Body of pancreas (tissue), 4 donors: ENCODE measurements around the gene TOX3. TPM values are rescaled to one million over a fixed set of nuclear protein-coding genes. Genes with fewer than 3 reads are reported as not detected.

ENCODE experiments used
- ATAC-seq: fragments of 150-250 bp; one replicate; pipeline ENCODE4 v1.9.1; 2016
- DNase-seq, 4 donors: peaks; one replicate each; pipeline ENCODE4 v3.0.0-alpha.2; 2019
- H3K27ac ChIP-seq, 4 donors: fragments of 200-600 bp; sonication (generic); 1 replicate in 3 of 4; 2 replicates in 1 of 4; pipeline versions ENCODE4 v1.5.1 to v1.6.1; 2016 to 2019; ENCODE audit warnings: mild to moderate bottlenecking in 1 of 4, mixed read lengths in 1 of 4, moderate library complexity in 1 of 4
- H3K27me3 ChIP-seq, 2 donors: fragments of 200-600 bp; sonication (generic); one replicate each; pipeline ENCODE4 v1.6.0; 2016; ENCODE audit warnings: mild to moderate bottlenecking in 1 of 2
- H3K36me3 ChIP-seq, 2 donors: fragments of 200-600 bp; sonication (generic); replicated peaks in 1 of 2; 2 replicates each; pipeline ENCODE4 v1.5.1; 2016; ENCODE audit warnings: low read depth in 2 of 2; ENCODE audit not compliant: insufficient read depth in 1 of 2
- H3K4me1 ChIP-seq: fragments of 200-600 bp; sonication (generic); one replicate; pipeline ENCODE4 v1.6.0; 2016
- H3K4me3 ChIP-seq, 2 donors: fragments of 200-600 bp; sonication (generic); 1 replicate in 1 of 2; 2 replicates in 1 of 2; pipeline ENCODE4 v1.5.1; 2016 to 2019
- H3K9me3 ChIP-seq, 3 donors: fragments of 200-600 bp; sonication (generic); 1 replicate in 2 of 3; 2 replicates in 1 of 3; pipeline ENCODE4 v1.5.1; 2016
- POLR2A ChIP-seq, 3 donors: fragments of 450-650 bp; IDR thresholded peaks; one replicate each; pipeline ENCODE4 v1.6.1; 2016; ENCODE audit warnings: antibody characterized with exemption in 3 of 3, mild to moderate bottlenecking in 2 of 3
- WGBS, 2 donors: methylation state at CpG; one replicate each; pipeline ENCODE4 v1.1.5; 2017; 5-methylcytosine and 5-hydroxymethylcytosine counted together
- intact Hi-C: fragments of 100-400 bp; cut with DNase I; formaldehyde crosslinking; loops from one replicate; pipeline ENCODE4 v1.15.1; 2023
- total RNA-seq, 2 donors: library from RNA; depleted of rRNA; stranded (reverse); fragments of >200 nt; gene quantifications; one replicate each; pipeline ENCODE4 v1.1.0, GENCODE V29; 2016
- TF ChIP-seq, protein P1 (sequence below), 7 experiments: fragments of 450-650 bp in 4 of 7; fragments of 200-600 bp in 3 of 7; sonication (generic) in 3 of 7; IDR thresholded peaks; one replicate each; pipeline ENCODE4 v1.5.1; 2016 to 2019; ENCODE audit warnings: antibody characterized with exemption in 7 of 7

Gene TOX3
- total RNA-seq, 2 donors from 2014 or later = 1.3 to 5.2 TPM

DNA sequence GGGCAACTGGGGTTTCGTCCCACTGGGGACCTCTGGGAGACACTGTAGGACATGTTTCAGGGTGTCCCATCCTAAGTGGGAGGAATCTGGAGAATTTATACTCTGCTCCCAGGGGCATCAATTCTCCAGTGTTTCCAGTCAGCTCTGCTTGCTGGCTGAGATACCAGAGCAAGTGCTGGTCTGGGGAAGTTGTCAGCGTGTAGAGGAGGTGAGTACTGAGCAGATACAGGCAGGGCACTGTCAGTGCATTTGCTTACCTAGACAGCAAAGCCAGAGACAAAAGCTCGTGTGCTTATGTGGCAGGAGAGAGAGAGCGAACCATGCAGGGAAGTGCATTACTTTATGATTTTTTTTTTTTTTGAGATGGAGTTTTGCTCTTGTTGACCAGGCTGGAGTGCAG is 20.2 kb upstream of the TOX3 start:
- intact Hi-C loops = no loop called here
- H3K27ac ChIP-seq = no peak overlapping the region
- H3K36me3 ChIP-seq = no peaks in the 10 kb centered on the region
- H3K27me3 ChIP-seq = no peaks in the 10 kb centered on the region
- no peaks in the 10 kb centered on the region for H3K9me3 ChIP-seq
- DNase-seq (no peak), ATAC-seq (no peak)
- TF ChIP-seq, protein P1, sequence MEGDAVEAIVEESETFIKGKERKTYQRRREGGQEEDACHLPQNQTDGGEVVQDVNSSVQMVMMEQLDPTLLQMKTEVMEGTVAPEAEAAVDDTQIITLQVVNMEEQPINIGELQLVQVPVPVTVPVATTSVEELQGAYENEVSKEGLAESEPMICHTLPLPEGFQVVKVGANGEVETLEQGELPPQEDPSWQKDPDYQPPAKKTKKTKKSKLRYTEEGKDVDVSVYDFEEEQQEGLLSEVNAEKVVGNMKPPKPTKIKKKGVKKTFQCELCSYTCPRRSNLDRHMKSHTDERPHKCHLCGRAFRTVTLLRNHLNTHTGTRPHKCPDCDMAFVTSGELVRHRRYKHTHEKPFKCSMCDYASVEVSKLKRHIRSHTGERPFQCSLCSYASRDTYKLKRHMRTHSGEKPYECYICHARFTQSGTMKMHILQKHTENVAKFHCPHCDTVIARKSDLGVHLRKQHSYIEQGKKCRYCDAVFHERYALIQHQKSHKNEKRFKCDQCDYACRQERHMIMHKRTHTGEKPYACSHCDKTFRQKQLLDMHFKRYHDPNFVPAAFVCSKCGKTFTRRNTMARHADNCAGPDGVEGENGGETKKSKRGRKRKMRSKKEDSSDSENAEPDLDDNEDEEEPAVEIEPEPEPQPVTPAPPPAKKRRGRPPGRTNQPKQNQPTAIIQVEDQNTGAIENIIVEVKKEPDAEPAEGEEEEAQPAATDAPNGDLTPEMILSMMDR (IDR thresholded peaks at IDR 0.05) = no peak
- no peak for TF ChIP-seq POLR2A (IDR thresholded peaks at IDR 0.05)
- no peak overlapping the region for H3K4me3 ChIP-seq
- WGBS, 2 donors = 88 to 91% methylated on average over 4 of the region's 4 CpGs
- peaks cover 28% of the 10 kb centered on the region for H3K4me1 ChIP-seq

DNA sequence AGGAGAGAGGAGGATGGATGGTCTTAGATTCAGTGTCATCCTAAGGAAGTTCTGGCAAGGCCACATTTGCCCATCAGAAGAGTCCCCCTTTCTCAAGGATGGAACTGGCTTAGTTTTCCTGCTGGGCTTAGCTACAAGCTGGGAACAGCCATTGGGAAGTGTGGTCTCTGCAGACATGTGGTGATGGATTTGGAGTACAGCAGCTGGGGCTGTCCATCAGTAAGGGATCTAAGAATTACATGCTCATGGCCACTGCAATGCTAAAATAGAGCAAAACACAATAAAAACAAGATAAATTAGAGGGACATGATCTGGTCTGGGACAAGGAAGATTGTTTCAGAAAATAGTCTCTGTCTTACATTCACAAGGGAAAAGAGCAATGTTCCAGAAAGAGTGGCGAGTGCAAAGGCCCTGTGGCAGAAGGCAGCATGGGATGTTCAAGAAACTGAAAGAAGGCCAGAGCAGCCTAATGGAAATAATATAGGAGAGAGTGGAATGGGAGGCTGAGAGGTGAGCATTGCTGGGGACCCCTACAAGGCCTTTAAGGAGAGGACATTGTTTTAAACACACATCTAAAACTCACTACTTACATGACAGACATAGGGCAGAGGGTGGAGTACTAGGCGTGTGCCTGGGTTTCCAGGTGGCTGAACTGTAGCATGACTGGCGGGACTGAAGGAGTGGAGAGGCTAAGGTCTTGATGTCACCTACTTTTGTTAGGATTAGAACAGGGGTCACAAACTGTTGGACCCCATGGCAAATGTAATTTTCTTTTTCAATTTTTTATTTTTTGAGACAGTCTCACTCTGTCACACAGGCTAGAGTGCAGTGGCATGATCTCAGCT is 17.0 kb upstream of the TOX3 start:
- Histone ChIP-seq H3K4me3 (no peak overlapping the region), H3K4me1 (peaks cover 33% of the 10 kb centered on the region), H3K36me3 (no peaks in the 10 kb centered on the region), H3K9me3 (no peaks in the 10 kb centered on the region), H3K27me3 (no peaks in the 10 kb centered on the region), H3K27ac (no peak overlapping the region)
- 88 to 96% methylated on average over 3 of the region's 3 CpGs for WGBS, 2 donors
- DNase-seq = no peak
- no peak for ATAC-seq
- intact Hi-C loops = no loop called here
- TF ChIP-seq POLR2A (IDR thresholded peaks at IDR 0.05) = no peak
- TF ChIP-seq, protein P1 (IDR thresholded peaks at IDR 0.05) = no peak

DNA sequence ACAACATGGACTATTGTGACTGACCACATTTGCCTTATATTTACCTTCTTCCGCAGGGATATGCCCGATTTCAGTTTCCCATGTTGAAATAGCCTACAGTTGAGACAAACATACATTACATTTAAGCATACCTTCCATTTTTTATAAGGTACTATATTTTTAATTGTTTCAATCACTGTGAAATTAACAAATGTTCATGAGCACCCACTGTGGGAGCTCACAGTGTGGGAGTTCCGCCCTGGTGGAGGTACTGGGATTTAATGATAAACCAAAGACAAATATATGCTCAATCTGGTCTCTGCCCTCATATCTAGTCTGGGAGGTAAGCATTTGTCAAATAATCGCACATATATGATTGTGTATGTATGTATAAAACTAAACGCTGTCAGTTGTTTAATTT is 15.8 kb upstream of the TOX3 start:
- Histone ChIP-seq H3K4me1 (peaks cover 33% of the 10 kb centered on the region), H3K4me3 (no peak overlapping the region), H3K36me3 (no peaks in the 10 kb centered on the region), H3K9me3 (no peaks in the 10 kb centered on the region), H3K27ac (peak overlapping the region in 3 of 4 donors; percentile 7 to 37 (median 20)), H3K27me3 (no peaks in the 10 kb centered on the region)
- WGBS, 2 donors = 66 to 74% methylated on average over 5 of the region's 5 CpGs
- DNase-seq = no peak
- intact Hi-C loops = no loop called here
- no peak for ATAC-seq
- TF ChIP-seq, protein P1 (IDR thresholded peaks at IDR 0.05) = no peak
- no peak for TF ChIP-seq POLR2A (IDR thresholded peaks at IDR 0.05)

DNA sequence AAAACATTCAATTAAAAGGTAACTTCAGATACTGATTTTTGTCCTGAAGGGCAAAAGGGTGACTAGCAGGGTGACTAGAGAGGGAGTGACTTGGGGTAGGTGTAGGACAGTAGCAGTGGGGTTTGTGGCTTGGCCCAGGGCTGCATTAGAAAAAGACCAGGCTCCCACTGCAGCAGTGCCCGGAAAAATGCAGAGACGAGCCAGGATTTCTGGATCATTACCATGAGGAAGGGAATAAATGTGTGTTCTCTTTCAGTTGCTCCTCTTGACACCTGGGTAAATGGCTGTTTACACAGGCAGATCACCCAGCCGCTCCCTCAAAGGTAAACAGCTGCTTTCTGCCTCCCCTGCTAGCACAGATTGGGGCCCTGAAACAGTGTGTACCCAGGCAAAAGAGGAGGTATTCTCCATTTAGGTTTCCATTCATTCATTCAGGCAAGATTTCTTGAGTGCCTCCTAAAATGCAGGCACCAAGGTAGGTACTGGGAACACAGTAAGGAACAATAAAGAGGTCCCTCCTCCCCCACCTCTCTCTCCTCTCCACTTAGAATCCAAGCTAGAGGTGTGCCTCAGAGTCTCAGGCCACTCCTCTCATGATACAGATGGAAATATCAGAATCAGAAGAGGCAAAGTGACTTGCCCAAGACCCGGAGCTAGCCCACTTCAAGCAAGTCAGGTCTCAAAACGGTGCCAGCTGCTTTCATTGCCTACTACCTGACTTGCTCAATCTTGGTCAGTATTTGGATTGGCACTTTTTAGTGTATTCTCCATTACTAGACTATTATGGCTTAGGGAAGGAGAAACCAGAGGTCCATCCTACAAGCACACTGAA is 15.2 kb upstream of the TOX3 start:
- ATAC-seq = peak; percentile 66

More for the DNA sequence above, 15.2 kb upstream of the TOX3 start:
- Histone ChIP-seq H3K4me3 (no peak overlapping the region), H3K9me3 (no peaks in the 10 kb centered on the region), H3K36me3 (no peaks in the 10 kb centered on the region), H3K4me1 (peaks cover 33% of the 10 kb centered on the region), H3K27me3 (no peaks in the 10 kb centered on the region), H3K27ac (peak overlapping the region; percentile 7 to 44 (median 28))
- 30 to 32% methylated on average over 5 of the region's 5 CpGs for WGBS, 2 donors
- TF ChIP-seq POLR2A (IDR thresholded peaks at IDR 0.05) = no peak
- TF ChIP-seq, protein P1 (IDR thresholded peaks at IDR 0.05) = no peak
- intact Hi-C loops = no loop called here
- peak in 3 of 4 donors; percentile 47 to 55 (median 52) for DNase-seq
